ENCODE results near the gene KRT83.
"Not testable (repeated sequence)": the region's sequence is repeated elsewhere in the genome, so short reads cannot be mapped to it uniquely, and the experiment has no call there.

The KRT83 gene

GRCh38 chr12:52306731-52307130 lies 14.5 kb downstream of the KRT83 start:
- DNase-seq, result no peak

- no peak for DNase-seq
Measured at GRCh38 chr12:52305921-52306705, 15.1 kb downstream of the KRT83 start.

GRCh38 chr12:52304941-52305411 lies 16.2 kb downstream of the KRT83 start:
- DNase-seq, result not testable (repeated sequence)

- not testable (repeated sequence) for DNase-seq
Measured at GRCh38 chr12:52302242-52302914, 18.8 kb downstream of the KRT83 start.

- DNase-seq, result not testable (repeated sequence)
Measured at GRCh38 chr12:52301721-52302120, 19.5 kb downstream of the KRT83 start.

- no peak for DNase-seq
Measured at GRCh38 chr12:52300796-52301691, 20.2 kb downstream of the KRT83 start.

GRCh38 chr12:52298677-52299190 lies 22.5 kb downstream of the KRT83 start:
- no peak for DNase-seq

GRCh38 chr12:52296572-52297215 lies 24.5 kb downstream of the KRT83 start:
- no peak for DNase-seq

- no peak for DNase-seq
Measured at GRCh38 chr12:52295663-52296062, 25.5 kb downstream of the KRT83 start.

- DNase-seq, result no peak
Measured at GRCh38 chr12:52294803-52295202, 26.4 kb downstream of the KRT83 start.

GRCh38 chr12:52293926-52294325 lies 27.3 kb downstream of the KRT83 start:
- no peak for DNase-seq

GRCh38 chr12:52291267-52291935 lies 29.8 kb downstream of the KRT83 start, which contains the start of gene KRT81:
Gene KRT81 (minus strand): TSS chr12:52291534. CDS start chr12:52291465, 69 bp downstream.
- no peak for DNase-seq

- not testable (repeated sequence) for DNase-seq
Measured at GRCh38 chr12:52290483-52291134, 30.6 kb downstream of the KRT83 start.

GRCh38 chr12:52287816-52288805 lies 33.1 kb downstream of the KRT83 start:
- DNase-seq, result not testable (repeated sequence)

GRCh38 chr12:52286857-52287785 lies 34.1 kb downstream of the KRT83 start:
- DNase-seq, result not testable (repeated sequence)

GRCh38 chr12:52285851-52286530 lies 35.2 kb downstream of the KRT83 start:
- no peak for DNase-seq

GRCh38 chr12:52285172-52285745 lies 35.9 kb downstream of the KRT83 start:
- DNase-seq, result no peak

Data from NCI-H1048 (cell line).